Neuronal stem cell (in vitro differentiated cells): ENCODE measurements around the gene B4GALNT3.

ENCODE experiments used
- DNase-seq: peaks from one replicate; pipeline ENCODE4 v3.0.0-alpha.2; 2013; ENCODE audit warnings: low spot score
- H2AFZ ChIP-seq: one replicate; pipeline ENCODE4 v1.6.1; 2013; ENCODE audit warnings: mild to moderate bottlenecking, low read length, inconsistent platforms
- H2AK5ac ChIP-seq: 2 replicates; pipeline ENCODE4 v1.6.1; 2013; ENCODE audit warnings: low read depth, mild to moderate bottlenecking, inconsistent platforms, low read length, moderate library complexity, mixed read lengths
- H2BK120ac ChIP-seq: 2 replicates; pipeline ENCODE4 v1.6.1; 2013; ENCODE audit warnings: low read depth, mild to moderate bottlenecking, inconsistent platforms, low read length, moderate library complexity, mixed read lengths
- H2BK12ac ChIP-seq: one replicate; pipeline ENCODE4 v1.6.1; 2013; ENCODE audit warnings: low read length, inconsistent platforms
- H2BK15ac ChIP-seq: 2 replicates; pipeline ENCODE4 v1.6.1; 2013; ENCODE audit warnings: mild to moderate bottlenecking, low read length, inconsistent platforms, mixed read lengths
- H2BK5ac ChIP-seq: one replicate; pipeline ENCODE4 v1.6.1; 2013; ENCODE audit warnings: inconsistent platforms, mild to moderate bottlenecking, low read length, moderate library complexity
- H3K14ac ChIP-seq: one replicate; pipeline ENCODE4 v1.6.1; 2013; ENCODE audit warnings: low read length, inconsistent platforms
- H3K18ac ChIP-seq: 2 replicates; pipeline ENCODE4 v1.6.1; 2013; ENCODE audit warnings: low read length, inconsistent platforms
- H3K23ac ChIP-seq: 2 replicates; pipeline ENCODE4 v1.6.1; 2013; ENCODE audit warnings: low read depth, mild to moderate bottlenecking, mixed read lengths, low read length, inconsistent platforms; ENCODE audit not compliant: poor library complexity
- H3K27ac ChIP-seq: replicated peaks from 3 replicates; pipeline ENCODE4 v1.5.1; 2013; ENCODE audit warnings: low read length, inconsistent platforms
- H3K27me3 ChIP-seq, 3 experiments: 2 replicates each; pipeline ENCODE4 v1.6.1; 2013; ENCODE audit warnings: low read length in 3 of 3, mild to moderate bottlenecking in 2 of 3, inconsistent platforms in 1 of 3, low read depth in 1 of 3, mixed read lengths in 1 of 3, moderate library complexity in 1 of 3; ENCODE audit not compliant: control insufficient read depth in 3 of 3, insufficient read depth in 3 of 3
- H3K36me3 ChIP-seq, 2 donors: replicated peaks in 1 of 2; 2 replicates each; pipeline ENCODE4 v1.6.1; 2013; ENCODE audit warnings: low read length in 2 of 2; ENCODE audit not compliant: control insufficient read depth in 2 of 2, insufficient read depth in 2 of 2
- H3K4ac ChIP-seq: 2 replicates; pipeline ENCODE4 v1.6.1; 2013; ENCODE audit warnings: inconsistent platforms, mild to moderate bottlenecking, low read length, moderate library complexity
- H3K4me1 ChIP-seq, 2 donors: 1 replicate in 1 of 2; 2 replicates in 1 of 2; pipeline ENCODE4 v1.6.1; 2013; ENCODE audit warnings: low read length in 2 of 2, low read depth in 1 of 2; ENCODE audit not compliant: control insufficient read depth in 2 of 2, insufficient read depth in 1 of 2
- H3K4me2 ChIP-seq: one replicate; pipeline ENCODE4 v1.6.1; 2013; ENCODE audit warnings: mild to moderate bottlenecking, low read length, inconsistent platforms; ENCODE audit not compliant: insufficient read depth, poor library complexity, severe bottlenecking
- H3K4me3 ChIP-seq, 2 donors: 2 replicates each; pipeline ENCODE4 v1.5.1; 2013; ENCODE audit warnings: low read length in 2 of 2, mild to moderate bottlenecking in 2 of 2, inconsistent platforms in 1 of 2, moderate library complexity in 1 of 2
- H3K79me1 ChIP-seq: one replicate; pipeline ENCODE4 v1.6.1; 2013; ENCODE audit warnings: low read depth, mild to moderate bottlenecking, inconsistent platforms, low read length, moderate library complexity
- H3K9ac ChIP-seq: one replicate; pipeline ENCODE4 v1.6.1; 2013; ENCODE audit warnings: mild to moderate bottlenecking, low read depth, low read length, inconsistent platforms; ENCODE audit not compliant: poor library complexity
- H3K9me3 ChIP-seq, 2 donors: replicated peaks in 1 of 2; 2 replicates each; pipeline versions ENCODE3 to v1.6.1; 2013; ENCODE audit warnings: low read length in 2 of 2, mild to moderate bottlenecking in 2 of 2, inconsistent platforms in 1 of 2, low read depth in 1 of 2, mixed read lengths in 1 of 2, moderate library complexity in 1 of 2; ENCODE audit not compliant: control insufficient read depth in 2 of 2, insufficient read depth in 1 of 2
- H4K8ac ChIP-seq: one replicate; pipeline ENCODE4 v1.6.1; 2013; ENCODE audit warnings: low read depth, mild to moderate bottlenecking, inconsistent platforms, low read length, moderate library complexity
- H4K91ac ChIP-seq: one replicate; pipeline ENCODE4 v1.6.1; 2013; ENCODE audit warnings: low read length, low read depth, mild to moderate bottlenecking, inconsistent platforms; ENCODE audit not compliant: poor library complexity
- WGBS, 2 donors: extraction: QIAGEN DNeasy Blood & Tissue Kit; methylation state at CpG; one replicate each; pipeline ENCODE4 v1.1.7; 2013; ENCODE audit warnings: missing lambda C conversion rate in 2 of 2, mixed read lengths in 1 of 2; ENCODE audit not compliant: insufficient read length in 2 of 2, insufficient replicate concordance in 1 of 2; ENCODE audit errors: extremely low coverage in 2 of 2; 5-methylcytosine and 5-hydroxymethylcytosine counted together

The B4GALNT3 gene

DNA sequence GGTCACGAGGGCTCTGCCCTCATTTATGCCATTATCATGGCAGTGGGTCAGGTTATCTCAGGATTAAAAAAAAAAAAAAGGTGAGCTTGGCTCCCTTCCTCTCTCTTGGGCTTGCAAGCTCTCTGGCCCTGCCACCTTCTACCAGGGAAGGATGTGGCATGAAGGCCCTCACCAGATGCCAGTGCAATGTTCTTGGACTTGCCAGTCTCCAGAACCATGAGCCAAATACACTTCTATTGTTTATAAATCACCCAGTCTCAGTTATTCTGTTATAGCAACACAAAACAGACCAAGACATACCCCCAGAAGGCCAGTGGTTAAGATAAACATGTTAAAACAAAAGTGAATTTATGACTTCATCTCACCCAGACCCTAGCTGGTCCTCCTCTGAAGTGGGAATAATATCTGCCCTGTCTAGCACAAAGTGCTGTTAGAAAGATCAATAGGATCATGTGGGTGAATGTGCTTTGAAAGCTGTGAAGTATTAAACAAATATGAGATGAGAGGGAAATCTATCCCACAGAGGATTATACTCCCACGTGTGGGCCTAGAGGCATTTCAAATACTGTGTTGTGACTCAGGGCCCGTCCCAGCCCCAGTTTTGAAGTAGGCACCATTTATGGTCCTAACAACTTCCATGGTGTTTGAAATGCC lies 114.9 kb downstream of the B4GALNT3 start:
- H4K8ac ChIP-seq: no peak overlapping the region
- H2BK15ac ChIP-seq: peak overlapping the region; percentile 18
- H3K18ac ChIP-seq: no peak overlapping the region
- no peak overlapping the region for H3K4ac ChIP-seq
- no peak overlapping the region for H2BK12ac ChIP-seq
- peak overlapping the region; percentile 19 for H2BK5ac ChIP-seq
- peaks cover 16 to 18% of the 10 kb centered on the region in 2 donors for H3K4me1 ChIP-seq
- DNase-seq: no peak
- no peaks in the 10 kb centered on the region for H3K79me1 ChIP-seq
- WGBS, 2 donors: no CpG with 5 or more reads among the region's 3 CpGs
- no peak overlapping the region for H3K4me3 ChIP-seq
- H3K9me3 ChIP-seq: no peaks in the 10 kb centered on the region
- no peak overlapping the region for H3K9ac ChIP-seq
- H3K27ac ChIP-seq: no peak overlapping the region
- H2BK120ac ChIP-seq: no peak overlapping the region
- no peaks in the 10 kb centered on the region for H3K36me3 ChIP-seq
- H3K4me2 ChIP-seq: no peak overlapping the region
- no peaks in the 10 kb centered on the region for H3K27me3 ChIP-seq
- H4K91ac ChIP-seq: no peak overlapping the region
- H2AK5ac ChIP-seq: peak overlapping the region; percentile 60
- H3K23ac ChIP-seq: no peak overlapping the region
- H2AFZ ChIP-seq: no peak overlapping the region
- H3K14ac ChIP-seq: no peak overlapping the region

DNA sequence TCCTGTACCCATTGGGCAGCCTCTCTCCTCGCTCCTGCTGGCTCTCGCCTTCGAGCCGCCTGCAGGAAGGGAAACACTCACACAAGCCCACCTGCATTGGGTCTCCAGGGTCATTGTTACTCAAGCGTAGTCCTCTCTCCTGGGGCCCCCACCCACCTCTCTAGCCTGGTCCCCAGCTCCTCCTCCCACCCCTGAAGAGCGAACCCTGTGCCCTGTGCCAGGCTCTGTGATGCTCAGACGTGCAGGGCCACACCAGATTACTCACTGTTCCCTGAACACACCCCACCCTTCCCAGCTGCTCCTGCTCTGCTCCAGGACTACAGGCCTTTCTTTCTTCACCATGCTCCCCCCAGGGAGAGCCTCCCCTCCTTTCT lies 115.4 kb downstream of the B4GALNT3 start:
- Histone ChIP-seq H3K79me1 (no peaks in the 10 kb centered on the region), H3K36me3 (no peaks in the 10 kb centered on the region), H2BK12ac (peak overlapping the region; percentile 95), H3K23ac (no peak overlapping the region), H2BK5ac (peak overlapping the region; percentile 19), H3K9ac (no peak overlapping the region), H4K8ac (no peak overlapping the region), H4K91ac (no peak overlapping the region), H2BK120ac (no peak overlapping the region), H3K4me1 (peaks cover 18 to 20% of the 10 kb centered on the region in 2 donors), H3K4ac (no peak overlapping the region), H3K18ac (no peak overlapping the region), H2AFZ (peak overlapping the region; percentile 94), H3K27ac (no peak overlapping the region), H3K27me3 (no peaks in the 10 kb centered on the region), H3K4me3 (no peak overlapping the region), H3K9me3 (no peaks in the 10 kb centered on the region), H3K4me2 (no peak overlapping the region), H3K14ac (no peak overlapping the region), H2BK15ac (peak overlapping the region; percentile 18), H2AK5ac (peak overlapping the region; percentile 60)
- no peak for DNase-seq
- no CpG with 5 or more reads among the region's 7 CpGs for WGBS, 2 donors

DNA sequence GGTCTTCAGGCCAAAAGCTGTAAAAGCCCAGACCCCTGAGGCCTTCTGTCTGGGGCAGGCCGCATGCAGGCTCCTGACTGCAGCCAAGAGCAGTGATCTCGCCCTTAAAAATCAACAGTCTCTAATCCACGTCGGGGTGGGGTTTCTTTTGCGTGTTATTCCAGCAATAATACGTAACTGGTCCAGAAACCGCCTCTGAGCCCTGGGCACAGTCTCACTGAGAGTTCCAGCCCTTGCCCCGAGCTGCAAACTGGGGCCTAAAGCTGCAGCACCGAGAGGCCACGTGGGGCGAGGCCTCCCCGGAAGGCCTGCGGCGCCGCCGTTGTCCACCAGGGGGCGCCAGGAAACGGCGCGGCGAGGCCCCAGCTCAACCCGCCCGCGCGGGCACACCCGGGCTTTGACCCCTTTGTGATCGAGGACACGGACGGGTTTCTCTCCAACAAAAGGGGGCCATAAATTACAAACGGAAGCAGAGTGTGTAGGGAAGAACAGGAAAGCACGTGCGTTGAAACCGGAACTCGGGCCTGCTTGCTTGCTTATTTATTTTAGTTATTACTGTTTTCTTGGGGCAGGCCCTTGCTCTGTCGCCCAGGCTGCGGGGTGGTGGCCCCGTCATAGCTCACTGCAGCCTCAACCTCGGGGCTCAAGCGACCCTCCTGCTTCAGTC lies 116.3 kb downstream of the B4GALNT3 start:
- Histone ChIP-seq H3K18ac (peak overlapping the region; percentile 90), H3K4ac (no peak overlapping the region), H2BK15ac (peak overlapping the region; percentile 18), H2BK5ac (no peak overlapping the region), H4K8ac (no peak overlapping the region), H2BK120ac (peak overlapping the region; percentile 14), H2AK5ac (no peak overlapping the region), H4K91ac (no peak overlapping the region), H3K9me3 (no peaks in the 10 kb centered on the region), H2AFZ (peak overlapping the region; percentile 94), H3K4me1 (peaks cover 16% of the 10 kb centered on the region in 2 donors), H3K27ac (no peak overlapping the region), H2BK12ac (no peak overlapping the region), H3K4me2 (no peak overlapping the region), H3K79me1 (no peaks in the 10 kb centered on the region), H3K36me3 (no peaks in the 10 kb centered on the region), H3K23ac (no peak overlapping the region), H3K9ac (no peak overlapping the region), H3K14ac (no peak overlapping the region), H3K4me3 (no peak overlapping the region), H3K27me3 (no peaks in the 10 kb centered on the region)
- no CpG with 5 or more reads among the region's 39 CpGs for WGBS, 2 donors
- peak; percentile 71 for DNase-seq

DNA sequence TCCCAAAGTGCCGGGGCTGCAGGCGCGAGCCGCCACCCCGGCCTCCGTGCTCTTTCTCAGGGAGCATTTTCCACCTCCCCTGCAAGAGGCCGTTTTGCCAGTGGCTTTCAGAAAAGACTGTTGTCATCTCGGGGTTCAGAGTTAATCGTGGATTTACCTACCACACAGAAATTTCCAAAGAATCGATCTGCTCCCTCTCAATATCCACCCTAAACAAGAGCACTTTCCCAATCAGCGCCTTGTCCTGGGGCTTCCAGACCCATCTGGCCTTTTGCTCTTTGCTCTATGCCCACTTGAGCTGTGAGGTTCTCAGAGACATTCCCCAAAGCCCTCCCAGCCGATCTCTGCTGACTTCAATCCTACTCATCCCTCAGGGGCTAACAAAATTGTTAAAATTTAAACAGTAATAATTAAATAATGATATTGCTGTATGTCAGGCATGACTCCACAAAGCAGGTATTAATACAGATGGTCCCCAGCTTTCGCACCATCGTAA lies 116.9 kb downstream of the B4GALNT3 start:
- no peak overlapping the region for H3K9ac ChIP-seq
- peak overlapping the region; percentile 90 for H3K18ac ChIP-seq
- H3K27ac ChIP-seq: no peak overlapping the region
- H3K9me3 ChIP-seq: no peaks in the 10 kb centered on the region
- peak overlapping the region; percentile 14 for H2BK120ac ChIP-seq
- no peak overlapping the region for H2BK12ac ChIP-seq
- H2BK15ac ChIP-seq: no peak overlapping the region
- H3K23ac ChIP-seq: no peak overlapping the region
- no peak overlapping the region for H3K14ac ChIP-seq
- no peaks in the 10 kb centered on the region for H3K27me3 ChIP-seq
- H4K8ac ChIP-seq: no peak overlapping the region
- H3K79me1 ChIP-seq: no peaks in the 10 kb centered on the region
- no peak overlapping the region for H3K4ac ChIP-seq
- no peak overlapping the region for H2AK5ac ChIP-seq
- no CpG with 5 or more reads among the region's 14 CpGs for WGBS, 2 donors
- H2BK5ac ChIP-seq: no peak overlapping the region
- no peak overlapping the region for H4K91ac ChIP-seq
- no peaks in the 10 kb centered on the region for H3K36me3 ChIP-seq
- peak overlapping the region; percentile 94 for H2AFZ ChIP-seq
- peaks cover 13 to 15% of the 10 kb centered on the region in 2 donors for H3K4me1 ChIP-seq
- DNase-seq: no peak
- H3K4me3 ChIP-seq: no peak overlapping the region
- H3K4me2 ChIP-seq: no peak overlapping the region
